Testis (tissue), 2 donors: ENCODE data around the gene BOC.

Source experiments
- POLR2A ChIP-seq: fragments of 450-650 bp; IDR thresholded peaks from one replicate; pipeline ENCODE4 v1.6.1; 2017; ENCODE audit warnings: antibody characterized with exemption, mild to moderate bottlenecking, moderate library complexity
- TF ChIP-seq, protein P1 (sequence below), 3 experiments: fragments of 450-650 bp in 2 of 3; fragments of 200-600 bp in 1 of 3; sonication (generic) in 1 of 3; IDR thresholded peaks; one replicate each; pipeline ENCODE4 v1.5.1; 2016 to 2019; ENCODE audit warnings: antibody characterized with exemption in 3 of 3, mild to moderate bottlenecking in 2 of 3, moderate library complexity in 1 of 3

DNA sequence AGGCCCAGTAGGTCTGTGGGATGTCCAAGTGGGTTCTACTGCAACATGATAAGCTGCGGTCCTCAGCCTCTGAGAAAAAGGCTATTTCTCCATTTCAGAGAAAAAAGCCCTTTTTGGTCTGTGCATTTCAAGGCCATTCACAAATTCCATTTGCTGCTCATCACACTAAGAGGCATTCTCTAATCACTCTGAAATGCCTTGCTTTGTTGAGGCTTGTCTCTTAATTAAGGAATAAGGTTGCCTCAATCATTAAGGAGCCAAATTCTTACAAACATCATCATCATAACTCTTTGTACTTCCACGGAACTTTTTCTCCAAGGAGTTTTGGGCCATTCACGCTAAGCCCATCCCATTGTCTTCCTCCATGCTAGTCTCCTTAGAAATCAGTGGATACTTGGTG, 74.4 kb downstream of the BOC start:
- TF ChIP-seq, protein P1, sequence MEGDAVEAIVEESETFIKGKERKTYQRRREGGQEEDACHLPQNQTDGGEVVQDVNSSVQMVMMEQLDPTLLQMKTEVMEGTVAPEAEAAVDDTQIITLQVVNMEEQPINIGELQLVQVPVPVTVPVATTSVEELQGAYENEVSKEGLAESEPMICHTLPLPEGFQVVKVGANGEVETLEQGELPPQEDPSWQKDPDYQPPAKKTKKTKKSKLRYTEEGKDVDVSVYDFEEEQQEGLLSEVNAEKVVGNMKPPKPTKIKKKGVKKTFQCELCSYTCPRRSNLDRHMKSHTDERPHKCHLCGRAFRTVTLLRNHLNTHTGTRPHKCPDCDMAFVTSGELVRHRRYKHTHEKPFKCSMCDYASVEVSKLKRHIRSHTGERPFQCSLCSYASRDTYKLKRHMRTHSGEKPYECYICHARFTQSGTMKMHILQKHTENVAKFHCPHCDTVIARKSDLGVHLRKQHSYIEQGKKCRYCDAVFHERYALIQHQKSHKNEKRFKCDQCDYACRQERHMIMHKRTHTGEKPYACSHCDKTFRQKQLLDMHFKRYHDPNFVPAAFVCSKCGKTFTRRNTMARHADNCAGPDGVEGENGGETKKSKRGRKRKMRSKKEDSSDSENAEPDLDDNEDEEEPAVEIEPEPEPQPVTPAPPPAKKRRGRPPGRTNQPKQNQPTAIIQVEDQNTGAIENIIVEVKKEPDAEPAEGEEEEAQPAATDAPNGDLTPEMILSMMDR (IDR thresholded peaks at IDR 0.05) = no peak
- TF ChIP-seq POLR2A = no peak
